ENCODE data around the gene CCDC127. TPM values are rescaled to one million over a fixed set of nuclear protein-coding genes. Genes with fewer than 3 reads are reported as not detected.
A peak's percentile ranks its signal among the peaks of the same experiment; 100 is the strongest.

The CCDC127 gene
- total RNA-seq, 4 donors from 2014 or later = 4.1 to 9.0 (median 7.2) TPM

GRCh38 chr5:170971-171800 lies 46.8 kb downstream of the CCDC127 start:
- Histone ChIP-seq H3K27me3 (no peaks in the 10 kb centered on the region), H3K36me3 (no peaks in the 10 kb centered on the region), H3K4me1 (no peaks in the 10 kb centered on the region), H3K4me3 (no peak overlapping the region), H3K9me3 (no peaks in the 10 kb centered on the region), H3K27ac (no peak overlapping the region)
- TF ChIP-seq POLR2A (IDR thresholded peaks at IDR 0.05) = no peak
- no peak for TF ChIP-seq CTCF (IDR thresholded peaks at IDR 0.05)
- DNase-seq = peak in 2 of 3 donors; percentile 38

- H3K9me3 ChIP-seq = no peaks in the 10 kb centered on the region
- no peak overlapping the region for H3K4me3 ChIP-seq
- H3K27ac ChIP-seq = no peak overlapping the region
- H3K36me3 ChIP-seq = no peaks in the 10 kb centered on the region
- no peaks in the 10 kb centered on the region for H3K4me1 ChIP-seq
- H3K27me3 ChIP-seq = no peaks in the 10 kb centered on the region
- TF ChIP-seq CTCF (IDR thresholded peaks at IDR 0.05) (no peak), POLR2A (IDR thresholded peaks at IDR 0.05) (no peak)
- no peak for DNase-seq
Measured at GRCh38 chr5:169728-170094, 48.2 kb downstream of the CCDC127 start.

- Histone ChIP-seq H3K4me3 (no peak overlapping the region), H3K27me3 (no peaks in the 10 kb centered on the region), H3K27ac (no peak overlapping the region), H3K4me1 (no peaks in the 10 kb centered on the region), H3K9me3 (no peaks in the 10 kb centered on the region), H3K36me3 (no peaks in the 10 kb centered on the region)
- TF ChIP-seq POLR2A (IDR thresholded peaks at IDR 0.05) (no peak), CTCF (IDR thresholded peaks at IDR 0.05) (no peak)
- peak in 2 of 3 donors; percentile 47 for DNase-seq
Measured at GRCh38 chr5:169071-169727, 48.8 kb downstream of the CCDC127 start.

GRCh38 chr5:167982-168660 lies 49.8 kb downstream of the CCDC127 start:
- no peaks in the 10 kb centered on the region for H3K36me3 ChIP-seq
- TF ChIP-seq CTCF (IDR thresholded peaks at IDR 0.05) = no peak
- TF ChIP-seq POLR2A (IDR thresholded peaks at IDR 0.05) = no peak
- H3K27ac ChIP-seq = no peak overlapping the region
- H3K27me3 ChIP-seq = no peaks in the 10 kb centered on the region
- H3K9me3 ChIP-seq = no peaks in the 10 kb centered on the region
- no peaks in the 10 kb centered on the region for H3K4me1 ChIP-seq
- peak in 2 of 3 donors; percentile 19 to 34 for DNase-seq
- H3K4me3 ChIP-seq = no peak overlapping the region

GRCh38 chr5:167511-167910 lies 50.4 kb downstream of the CCDC127 start:
- Histone ChIP-seq H3K4me3 (no peak overlapping the region), H3K9me3 (no peaks in the 10 kb centered on the region), H3K4me1 (no peaks in the 10 kb centered on the region), H3K27me3 (no peaks in the 10 kb centered on the region), H3K36me3 (no peaks in the 10 kb centered on the region), H3K27ac (no peak overlapping the region)
- no peak for TF ChIP-seq POLR2A (IDR thresholded peaks at IDR 0.05)
- no peak for TF ChIP-seq CTCF (IDR thresholded peaks at IDR 0.05)
- DNase-seq = peak in 2 of 3 donors; percentile 40 to 41

Measured in Peyer's patch (tissue), 4 donors.